Thyroid gland (tissue), 4 donors: Measurements from ENCODE around the gene ZNF862. TPM values are rescaled to one million over a fixed set of nuclear protein-coding genes. Genes with fewer than 3 reads are reported as not detected.

ENCODE experiments used
- DNase-seq, 2 donors: peaks; one replicate each; pipeline ENCODE4 v3.0.0-alpha.2; 2019
- H3K27ac ChIP-seq, 3 donors: fragments of 200-600 bp; sonication (generic); 1 replicate in 2 of 3; 2 replicates in 1 of 3; pipeline ENCODE4 v1.5.1; 2016 to 2019; ENCODE audit warnings: mild to moderate bottlenecking in 1 of 3, moderate library complexity in 1 of 3
- H3K27me3 ChIP-seq: fragments of 200-600 bp; sonication (generic); one replicate; pipeline ENCODE4 v1.5.1; 2019
- H3K36me3 ChIP-seq, 2 donors: fragments of 200-600 bp; sonication (generic); one replicate each; pipeline ENCODE4 v1.5.1; 2016 to 2019
- H3K4me1 ChIP-seq, 2 donors: fragments of 200-600 bp; sonication (generic); one replicate each; pipeline ENCODE4 v1.5.1; 2017 to 2019
- H3K4me3 ChIP-seq, 3 donors: fragments of 200-600 bp; sonication (generic); replicated peaks in 1 of 3; 1 replicate in 2 of 3; 2 replicates in 1 of 3; pipeline ENCODE4 v1.5.1; 2016; ENCODE audit warnings: mild to moderate bottlenecking in 1 of 3
- H3K9me3 ChIP-seq: fragments of 200-600 bp; sonication (generic); one replicate; pipeline ENCODE4 v1.5.1; 2017
- POLR2A ChIP-seq, 2 donors: fragments of 450-650 bp; IDR thresholded peaks; one replicate each; pipeline ENCODE4 v1.6.1; 2017; ENCODE audit warnings: antibody characterized with exemption in 2 of 2, mild to moderate bottlenecking in 2 of 2, moderate library complexity in 1 of 2
- WGBS, 2 donors: methylation state at CpG; one replicate each; pipeline ENCODE4 v1.1.5; 2017; 5-methylcytosine and 5-hydroxymethylcytosine counted together
- intact Hi-C: fragments of 100-400 bp; cut with DNase I; formaldehyde crosslinking; loops from one replicate; pipeline ENCODE4 v1.15.1; 2023
- total RNA-seq, 4 donors: library from RNA; depleted of rRNA; stranded (reverse); fragments of >200 nt; gene quantifications; one replicate each; pipeline ENCODE4 v1.2.3, GENCODE V29; 2016
- TF ChIP-seq, protein P1 (sequence below), 6 experiments: fragments of 200-600 bp in 3 of 6; fragments of 450-650 bp in 3 of 6; sonication (generic) in 3 of 6; IDR thresholded peaks; one replicate each; pipeline ENCODE4 v1.5.1; 2016 to 2019; ENCODE audit warnings: antibody characterized with exemption in 6 of 6, mild to moderate bottlenecking in 2 of 6, inconsistent platforms in 1 of 6, moderate library complexity in 1 of 6

ZNF862 gene
- total RNA-seq, 4 donors from 2014 or later, result 23.6 to 53.7 (median 39.3) TPM

DNA sequence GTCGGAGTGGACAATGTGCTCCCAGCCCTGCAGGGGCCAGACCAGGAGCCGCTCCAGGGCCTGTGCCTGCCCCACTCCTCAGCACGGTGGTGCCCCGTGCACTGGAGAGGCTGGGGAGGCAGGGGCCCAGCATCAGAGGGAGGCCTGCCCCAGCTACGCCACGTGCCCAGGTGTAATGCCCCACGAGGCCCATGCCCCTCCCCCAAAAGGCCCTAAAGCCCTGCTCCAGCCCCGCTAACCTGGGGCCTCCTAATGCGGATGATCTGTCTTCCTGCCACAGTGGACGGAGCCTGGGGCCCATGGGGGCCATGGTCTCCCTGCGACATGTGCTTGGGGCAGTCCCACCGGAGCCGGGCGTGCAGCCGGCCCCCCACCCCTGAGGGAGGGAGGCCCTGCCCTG lies 23.7 kb upstream of the ZNF862 start:
- no peak for TF ChIP-seq POLR2A (IDR thresholded peaks at IDR 0.05)
- TF ChIP-seq, protein P1, sequence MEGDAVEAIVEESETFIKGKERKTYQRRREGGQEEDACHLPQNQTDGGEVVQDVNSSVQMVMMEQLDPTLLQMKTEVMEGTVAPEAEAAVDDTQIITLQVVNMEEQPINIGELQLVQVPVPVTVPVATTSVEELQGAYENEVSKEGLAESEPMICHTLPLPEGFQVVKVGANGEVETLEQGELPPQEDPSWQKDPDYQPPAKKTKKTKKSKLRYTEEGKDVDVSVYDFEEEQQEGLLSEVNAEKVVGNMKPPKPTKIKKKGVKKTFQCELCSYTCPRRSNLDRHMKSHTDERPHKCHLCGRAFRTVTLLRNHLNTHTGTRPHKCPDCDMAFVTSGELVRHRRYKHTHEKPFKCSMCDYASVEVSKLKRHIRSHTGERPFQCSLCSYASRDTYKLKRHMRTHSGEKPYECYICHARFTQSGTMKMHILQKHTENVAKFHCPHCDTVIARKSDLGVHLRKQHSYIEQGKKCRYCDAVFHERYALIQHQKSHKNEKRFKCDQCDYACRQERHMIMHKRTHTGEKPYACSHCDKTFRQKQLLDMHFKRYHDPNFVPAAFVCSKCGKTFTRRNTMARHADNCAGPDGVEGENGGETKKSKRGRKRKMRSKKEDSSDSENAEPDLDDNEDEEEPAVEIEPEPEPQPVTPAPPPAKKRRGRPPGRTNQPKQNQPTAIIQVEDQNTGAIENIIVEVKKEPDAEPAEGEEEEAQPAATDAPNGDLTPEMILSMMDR (IDR thresholded peaks at IDR 0.05), result no peak
- DNase-seq, result no peak
- H3K4me3 ChIP-seq, result no peak overlapping the region
- intact Hi-C loops, result no loop called here
- no peaks in the 10 kb centered on the region for H3K36me3 ChIP-seq
- H3K9me3 ChIP-seq, result no peaks in the 10 kb centered on the region
- H3K27ac ChIP-seq, result no peak overlapping the region
- no peaks in the 10 kb centered on the region for H3K27me3 ChIP-seq
- 80% methylated on average over 12 of the region's 15 CpGs; no CpG with 5 or more reads in 1 of the 2 donors for WGBS, 2 donors
- H3K4me1 ChIP-seq, result peaks cover 0 to under 1% of the 10 kb centered on the region in 2 donors

DNA sequence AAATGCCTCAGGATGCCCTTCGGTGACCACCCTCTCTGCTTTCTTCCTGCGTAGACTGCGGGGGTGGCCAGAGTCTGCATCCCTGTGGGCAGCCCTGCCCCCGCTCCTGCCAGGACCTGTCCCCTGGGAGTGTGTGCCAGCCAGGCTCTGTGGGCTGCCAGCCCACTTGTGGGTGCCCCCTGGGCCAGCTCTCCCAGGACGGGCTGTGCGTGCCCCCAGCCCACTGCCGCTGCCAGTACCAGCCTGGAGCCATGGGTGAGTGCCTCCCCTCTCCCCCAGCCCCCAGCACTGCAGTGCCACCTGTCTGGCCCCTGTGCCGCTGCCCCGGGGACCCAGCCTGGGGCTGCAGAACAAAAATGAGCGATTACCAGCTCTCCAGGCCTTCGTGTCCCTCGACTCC lies 23.1 kb upstream of the ZNF862 start:
- H3K36me3 ChIP-seq, result no peaks in the 10 kb centered on the region
- 78% methylated on average over 7 of the region's 12 CpGs; no CpG with 5 or more reads in 1 of the 2 donors for WGBS, 2 donors
- H3K9me3 ChIP-seq, result no peaks in the 10 kb centered on the region
- no peaks in the 10 kb centered on the region for H3K27me3 ChIP-seq
- intact Hi-C loops, result no loop called here
- TF ChIP-seq, protein P1 (IDR thresholded peaks at IDR 0.05), result no peak
- TF ChIP-seq POLR2A (IDR thresholded peaks at IDR 0.05), result no peak
- no peaks in the 10 kb centered on the region for H3K4me1 ChIP-seq
- DNase-seq, result no peak
- H3K4me3 ChIP-seq, result no peak overlapping the region
- H3K27ac ChIP-seq, result no peak overlapping the region

DNA sequence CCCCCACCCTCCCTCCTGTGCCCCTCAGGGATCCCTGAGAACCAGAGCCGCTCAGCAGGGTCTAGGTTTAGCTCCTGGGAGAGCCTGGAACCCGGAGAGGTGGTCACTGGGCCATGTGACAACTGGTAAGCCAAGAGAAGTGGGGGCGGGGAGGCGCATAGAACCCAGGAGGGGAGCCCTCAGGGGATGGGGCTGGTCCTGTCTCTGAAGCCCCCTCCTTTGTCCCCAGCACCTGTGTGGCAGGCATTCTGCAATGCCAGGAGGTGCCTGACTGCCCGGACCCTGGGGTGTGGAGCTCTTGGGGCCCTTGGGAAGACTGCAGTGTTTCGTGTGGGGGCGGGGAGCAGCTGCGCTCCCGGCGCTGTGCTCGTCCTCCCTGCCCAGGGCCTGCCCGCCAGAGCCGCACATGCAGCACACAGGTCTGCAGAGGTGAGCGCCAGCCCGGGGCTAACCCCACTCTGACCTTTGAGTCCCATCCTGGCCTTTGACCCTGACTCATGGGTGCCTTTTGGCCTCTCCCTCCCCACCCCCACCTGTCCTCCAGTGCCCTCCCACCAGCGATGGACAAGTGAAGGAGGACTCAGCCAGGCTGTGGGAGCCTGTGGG lies 22.4 kb upstream of the ZNF862 start:
- Histone ChIP-seq H3K36me3 (no peaks in the 10 kb centered on the region), H3K27ac (no peak overlapping the region), H3K27me3 (no peaks in the 10 kb centered on the region), H3K9me3 (no peaks in the 10 kb centered on the region), H3K4me1 (peaks cover 2 to 3% of the 10 kb centered on the region in 2 donors), H3K4me3 (no peak overlapping the region)
- TF ChIP-seq, protein P1 (IDR thresholded peaks at IDR 0.05), result no peak
- TF ChIP-seq POLR2A (IDR thresholded peaks at IDR 0.05), result no peak
- no peak for DNase-seq
- intact Hi-C loops, result no loop called here
- WGBS, 2 donors, result 74 to 92% methylated on average over 3 to 6 of the region's 16 CpGs

DNA sequence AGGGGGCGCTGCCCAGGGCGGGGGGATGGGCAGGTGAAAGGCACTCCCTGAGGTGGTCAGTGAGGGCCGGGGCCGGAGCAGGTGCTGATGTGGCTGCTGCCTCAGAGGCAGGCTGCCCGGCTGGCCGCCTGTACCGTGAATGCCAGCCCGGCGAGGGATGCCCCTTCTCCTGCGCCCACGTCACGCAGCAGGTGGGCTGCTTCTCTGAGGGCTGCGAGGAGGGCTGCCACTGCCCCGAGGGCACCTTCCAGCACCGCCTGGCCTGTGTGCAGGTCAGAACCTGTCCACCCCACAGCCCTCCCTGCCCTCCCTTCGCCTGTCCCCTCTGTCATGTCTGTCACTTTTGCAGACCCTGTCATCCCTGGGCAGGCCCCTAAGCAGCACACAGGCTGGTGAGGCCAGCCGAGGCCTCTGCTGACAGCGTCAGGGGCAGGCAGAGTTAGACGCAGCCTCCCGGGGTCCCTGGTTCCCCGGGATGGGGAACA lies 21.9 kb upstream of the ZNF862 start:
- Histone ChIP-seq H3K27me3 (no peaks in the 10 kb centered on the region), H3K4me3 (no peak overlapping the region), H3K36me3 (no peaks in the 10 kb centered on the region), H3K4me1 (peaks cover 5 to 6% of the 10 kb centered on the region in 2 donors), H3K9me3 (no peaks in the 10 kb centered on the region), H3K27ac (no peak overlapping the region)
- WGBS, 2 donors, result 82 to 84% methylated on average over 12 to 14 of the region's 21 CpGs
- intact Hi-C loops, result no loop called here
- TF ChIP-seq, protein P1 (IDR thresholded peaks at IDR 0.05), result no peak
- TF ChIP-seq POLR2A (IDR thresholded peaks at IDR 0.05), result no peak
- DNase-seq, result no peak

DNA sequence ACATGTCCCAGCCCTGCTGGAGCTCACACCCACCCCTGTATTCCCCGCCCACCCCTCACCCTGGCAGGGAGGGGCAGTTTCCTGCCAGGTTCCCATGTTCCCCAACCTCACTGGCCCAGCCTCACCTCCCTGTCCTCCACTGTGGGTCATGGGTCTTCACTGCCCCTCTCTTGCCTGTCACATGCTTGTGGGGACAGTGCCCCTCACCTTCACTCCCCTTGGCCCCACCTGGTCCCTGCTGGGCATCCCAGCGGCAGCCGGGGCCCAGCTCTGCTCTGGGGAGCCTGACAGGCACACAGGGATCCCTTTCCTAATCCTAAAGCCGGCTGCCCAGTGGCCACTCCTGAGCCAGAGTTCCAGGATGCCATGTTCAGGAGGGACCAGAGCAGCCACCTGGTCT lies 21.4 kb upstream of the ZNF862 start:
- peaks cover 5 to 6% of the 10 kb centered on the region in 2 donors for H3K4me1 ChIP-seq
- WGBS, 2 donors, result 79 to 100% methylated on average over 1 to 4 of the region's 4 CpGs
- no peak overlapping the region for H3K4me3 ChIP-seq
- intact Hi-C loops, result no loop called here
- H3K27me3 ChIP-seq, result no peaks in the 10 kb centered on the region
- no peak for DNase-seq
- TF ChIP-seq, protein P1 (IDR thresholded peaks at IDR 0.05), result no peak
- no peak for TF ChIP-seq POLR2A (IDR thresholded peaks at IDR 0.05)
- H3K36me3 ChIP-seq, result no peaks in the 10 kb centered on the region
- no peaks in the 10 kb centered on the region for H3K9me3 ChIP-seq
- no peak overlapping the region for H3K27ac ChIP-seq
